Liver (tissue), 9 donors: Measurements from ENCODE around the gene SUGCT. TPM values are rescaled to one million over a fixed set of nuclear protein-coding genes. Genes with fewer than 3 reads are reported as not detected.

Experiments
- DNase-seq: peaks from one replicate; pipeline ENCODE4 v3.0.0-alpha.2; 2017; ENCODE audit warnings: low spot score
- H3K27ac ChIP-seq, 2 donors: one replicate each; pipeline ENCODE4 v1.7.0; 2013; ENCODE audit warnings: inconsistent platforms in 2 of 2, low read length in 2 of 2, control low read depth in 1 of 2, low read depth in 1 of 2, mild to moderate bottlenecking in 1 of 2
- H3K27me3 ChIP-seq, 4 donors: one replicate each; pipeline versions ENCODE4 v1.6.1 to v1.7.0; 2013; ENCODE audit warnings: low read length in 3 of 4, inconsistent platforms in 1 of 4, mild to moderate bottlenecking in 1 of 4, moderate library complexity in 1 of 4; ENCODE audit not compliant: control insufficient read depth in 4 of 4, insufficient read depth in 4 of 4
- H3K36me3 ChIP-seq, 4 donors: one replicate each; pipeline versions ENCODE4 v1.6.1 to v1.7.0; 2013; ENCODE audit warnings: low read length in 3 of 4, mild to moderate bottlenecking in 3 of 4, low read depth in 1 of 4, moderate library complexity in 1 of 4; ENCODE audit not compliant: control insufficient read depth in 4 of 4, insufficient read depth in 3 of 4
- H3K4me1 ChIP-seq, 4 donors: one replicate each; pipeline versions ENCODE4 v1.6.1 to v1.7.0; 2013; ENCODE audit warnings: low read length in 3 of 4, mild to moderate bottlenecking in 3 of 4, moderate library complexity in 1 of 4; ENCODE audit not compliant: control insufficient read depth in 4 of 4, insufficient read depth in 4 of 4
- H3K4me3 ChIP-seq, 3 donors: one replicate each; pipeline versions ENCODE4 v1.6.1 to v1.7.0; 2013; ENCODE audit warnings: low read length in 3 of 3, control low read depth in 1 of 3, low read depth in 1 of 3, mild to moderate bottlenecking in 1 of 3
- H3K9ac ChIP-seq, 2 donors: one replicate each; pipeline ENCODE4 v1.7.0; 2013; ENCODE audit warnings: low read length in 2 of 2, mild to moderate bottlenecking in 2 of 2, moderate library complexity in 2 of 2, control low read depth in 1 of 2, low read depth in 1 of 2
- H3K9me3 ChIP-seq, 4 donors: one replicate each; pipeline versions ENCODE4 v1.6.1 to v1.7.0; 2013; ENCODE audit warnings: low read length in 3 of 4; ENCODE audit not compliant: control insufficient read depth in 4 of 4
- ATF3 ChIP-seq: IDR thresholded peaks from 2 replicates; pipeline ENCODE4 v1.6.1; 2016; ENCODE audit warnings: antibody characterized with exemption
- CTCF ChIP-seq: fragments of 150-350 bp; IDR thresholded peaks from 2 replicates; pipeline ENCODE4 v1.5.1; 2017; ENCODE audit warnings: improper control_type of control experiment, low read depth, low read length; ENCODE audit not compliant: missing input control
- EGR1 ChIP-seq, 2 donors: IDR thresholded peaks; 2 replicates each; pipeline ENCODE4 v1.6.1; 2016 to 2018; ENCODE audit warnings: antibody characterized with exemption in 2 of 2, low read depth in 2 of 2
- FOXA1 ChIP-seq: IDR thresholded peaks from 2 replicates; pipeline ENCODE4 v1.6.1; 2016; ENCODE audit warnings: antibody characterized with exemption
- FOXA2 ChIP-seq: IDR thresholded peaks from 2 replicates; pipeline ENCODE4 v1.6.1; 2016; ENCODE audit warnings: antibody characterized with exemption
- GABPA ChIP-seq, 2 donors: IDR thresholded peaks in 1 of 2; conservative IDR thresholded peaks in 1 of 2; 2 replicates each; pipeline ENCODE4 v1.6.1; 2016; ENCODE audit warnings: antibody characterized with exemption in 2 of 2, mild to moderate bottlenecking in 1 of 2, moderate library complexity in 1 of 2
- HNF4A ChIP-seq, 2 donors: conservative IDR thresholded peaks; 2 replicates each; pipeline ENCODE4 v1.6.1; 2016; ENCODE audit warnings: antibody characterized with exemption in 2 of 2, mild to moderate bottlenecking in 2 of 2
- HNF4G ChIP-seq: IDR thresholded peaks from 2 replicates; pipeline ENCODE4 v1.6.1; 2016; ENCODE audit warnings: antibody characterized with exemption
- JUND ChIP-seq, 2 donors: IDR thresholded peaks; 2 replicates each; pipeline ENCODE4 v1.6.1; 2016; ENCODE audit warnings: antibody characterized with exemption in 2 of 2
- MAX ChIP-seq: IDR thresholded peaks from 2 replicates; pipeline ENCODE4 v1.6.1; 2016; ENCODE audit warnings: antibody characterized with exemption
- NR2F2 ChIP-seq: IDR thresholded peaks from 2 replicates; pipeline ENCODE4 v1.6.1; 2016; ENCODE audit warnings: antibody characterized with exemption
- RAD21 ChIP-seq, 2 donors: IDR thresholded peaks; 2 replicates each; pipeline ENCODE4 v1.6.1; 2016; ENCODE audit warnings: antibody characterized with exemption in 2 of 2, mild to moderate bottlenecking in 2 of 2
- RXRA ChIP-seq, 2 donors: IDR thresholded peaks; 2 replicates each; pipeline ENCODE4 v1.6.1; 2017 to 2018; ENCODE audit warnings: antibody characterized with exemption in 2 of 2, mild to moderate bottlenecking in 1 of 2
- SP1 ChIP-seq: IDR thresholded peaks from 2 replicates; pipeline ENCODE4 v1.6.1; 2018; ENCODE audit warnings: antibody characterized with exemption, mild to moderate bottlenecking
- TAF1 ChIP-seq: conservative IDR thresholded peaks from 2 replicates; pipeline ENCODE4 v1.6.1; 2016; ENCODE audit warnings: antibody characterized with exemption, mild to moderate bottlenecking
- YY1 ChIP-seq: IDR thresholded peaks from 2 replicates; pipeline ENCODE4 v1.6.1; 2016; ENCODE audit warnings: antibody characterized with exemption, mild to moderate bottlenecking
- WGBS: extraction: QIAGEN DNeasy Blood & Tissue Kit; methylation state at CpG from one replicate; pipeline ENCODE4 v1.1.7; 2013; 5-methylcytosine and 5-hydroxymethylcytosine counted together
- polyA plus RNA-seq, 2 donors: library from polyadenylated mRNA; stranded (reverse) in 1 of 2; unstranded in 1 of 2; fragments of 200-250 nt in 1 of 2; fragments of >200 nt in 1 of 2; fragmentation: Nextera tagmentation in 1 of 2; extraction: Ambion mirVana in 1 of 2; gene quantifications; one replicate each; pipeline versions ENCODE4 v1.2.1 to v1.2.3, GENCODE V29; 2013 to 2015
- total RNA-seq, 2 donors: library from RNA; depleted of rRNA; stranded (reverse); fragments of >200 nt; gene quantifications; one replicate each; pipeline ENCODE4 v1.2.3, GENCODE V29; 2014
- TF ChIP-seq, protein P1 (sequence below): IDR thresholded peaks from 2 replicates; pipeline ENCODE4 v1.6.1; 2016; ENCODE audit warnings: antibody characterized with exemption
- TF ChIP-seq, protein P2 (sequence below): IDR thresholded peaks from 2 replicates; pipeline ENCODE4 v1.6.1; 2016; ENCODE audit warnings: antibody characterized with exemption, mild to moderate bottlenecking
- donor health status: healthy.
- donor health status: healthy.
- donor health status: healthy.
- donor health status: healthy.
- donor health status: healthy.

The SUGCT gene
- total and polyA plus RNA-seq, 4 donors, result 6.2 to 11.9 (median 9.9) TPM

DNA sequence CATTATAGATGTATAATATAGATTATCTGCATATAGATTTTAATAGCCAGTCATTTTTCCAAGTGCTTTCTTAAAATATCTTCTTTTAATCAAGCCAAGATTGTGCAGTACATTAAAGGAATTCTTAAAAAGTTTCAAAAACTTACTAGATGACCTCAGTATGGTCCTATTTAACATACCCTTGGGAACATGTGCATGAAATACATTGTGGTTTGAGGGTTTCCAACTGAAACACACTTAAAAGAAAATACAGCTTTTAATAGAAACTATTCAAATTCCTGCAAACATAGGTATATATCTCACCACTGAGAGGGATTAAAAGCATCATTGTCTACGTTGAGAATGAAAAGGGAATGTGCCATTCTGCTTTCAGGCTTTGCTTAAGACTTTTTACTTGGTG is 364.9 kb downstream of the SUGCT start:
- 89% methylated on average over 1 of the region's 1 CpG for WGBS
- Histone ChIP-seq H3K4me3 (no peak overlapping the region), H3K4me1 (no peaks in the 10 kb centered on the region), H3K27ac (no peak overlapping the region), H3K36me3 (no peaks in the 10 kb centered on the region), H3K9ac (no peak overlapping the region), H3K27me3 (no peaks in the 10 kb centered on the region), H3K9me3 (no peaks in the 10 kb centered on the region)
- no peak for DNase-seq
- TF ChIP-seq CTCF, result no peak
- TF ChIP-seq RXRA (IDR thresholded peaks at IDR 0.05), result no peak
- TF ChIP-seq, protein P1, sequence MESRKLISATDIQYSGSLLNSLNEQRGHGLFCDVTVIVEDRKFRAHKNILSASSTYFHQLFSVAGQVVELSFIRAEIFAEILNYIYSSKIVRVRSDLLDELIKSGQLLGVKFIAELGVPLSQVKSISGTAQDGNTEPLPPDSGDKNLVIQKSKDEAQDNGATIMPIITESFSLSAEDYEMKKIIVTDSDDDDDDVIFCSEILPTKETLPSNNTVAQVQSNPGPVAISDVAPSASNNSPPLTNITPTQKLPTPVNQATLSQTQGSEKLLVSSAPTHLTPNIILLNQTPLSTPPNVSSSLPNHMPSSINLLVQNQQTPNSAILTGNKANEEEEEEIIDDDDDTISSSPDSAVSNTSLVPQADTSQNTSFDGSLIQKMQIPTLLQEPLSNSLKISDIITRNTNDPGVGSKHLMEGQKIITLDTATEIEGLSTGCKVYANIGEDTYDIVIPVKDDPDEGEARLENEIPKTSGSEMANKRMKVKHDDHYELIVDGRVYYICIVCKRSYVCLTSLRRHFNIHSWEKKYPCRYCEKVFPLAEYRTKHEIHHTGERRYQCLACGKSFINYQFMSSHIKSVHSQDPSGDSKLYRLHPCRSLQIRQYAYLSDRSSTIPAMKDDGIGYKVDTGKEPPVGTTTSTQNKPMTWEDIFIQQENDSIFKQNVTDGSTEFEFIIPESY, result no peak
- TF ChIP-seq EGR1 (IDR thresholded peaks at IDR 0.05; ENCODE audit: low read depth in 2 of 2), result no peak
- no peak for TF ChIP-seq FOXA1
- TF ChIP-seq GABPA (IDR thresholded peaks at IDR 0.05 in 1 of 2, conservative IDR thresholded peaks at IDR 0.05 in 1 of 2), result no peak
- TF ChIP-seq ATF3, result no peak
- TF ChIP-seq YY1, result no peak
- TF ChIP-seq MAX, result no peak
- no peak for TF ChIP-seq RAD21 (IDR thresholded peaks at IDR 0.05)

DNA sequence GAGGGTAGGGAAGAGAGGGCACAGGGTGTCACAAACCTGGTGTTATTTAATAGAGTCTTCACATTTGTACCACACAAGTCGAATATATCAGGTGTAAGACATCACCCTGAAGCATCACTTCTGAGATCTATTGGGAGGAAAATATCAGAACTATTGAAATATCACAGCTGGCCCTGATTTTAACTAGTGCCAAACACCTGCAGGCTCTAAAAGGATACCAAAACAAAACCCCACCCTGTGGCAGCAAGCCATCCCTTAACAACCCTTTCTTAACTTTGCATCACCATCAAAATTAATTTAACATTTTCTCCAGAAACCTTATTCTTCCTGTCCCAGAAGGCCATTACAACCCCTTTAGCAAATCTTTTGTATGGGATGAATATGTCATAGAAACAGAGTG is 365.4 kb downstream of the SUGCT start:
- no peaks in the 10 kb centered on the region for H3K36me3 ChIP-seq
- no peak overlapping the region for H3K9ac ChIP-seq
- DNase-seq, result no peak
- H3K4me3 ChIP-seq, result no peak overlapping the region
- no peaks in the 10 kb centered on the region for H3K9me3 ChIP-seq
- no peak overlapping the region for H3K27ac ChIP-seq
- H3K4me1 ChIP-seq, result no peaks in the 10 kb centered on the region
- TF ChIP-seq, protein P2, sequence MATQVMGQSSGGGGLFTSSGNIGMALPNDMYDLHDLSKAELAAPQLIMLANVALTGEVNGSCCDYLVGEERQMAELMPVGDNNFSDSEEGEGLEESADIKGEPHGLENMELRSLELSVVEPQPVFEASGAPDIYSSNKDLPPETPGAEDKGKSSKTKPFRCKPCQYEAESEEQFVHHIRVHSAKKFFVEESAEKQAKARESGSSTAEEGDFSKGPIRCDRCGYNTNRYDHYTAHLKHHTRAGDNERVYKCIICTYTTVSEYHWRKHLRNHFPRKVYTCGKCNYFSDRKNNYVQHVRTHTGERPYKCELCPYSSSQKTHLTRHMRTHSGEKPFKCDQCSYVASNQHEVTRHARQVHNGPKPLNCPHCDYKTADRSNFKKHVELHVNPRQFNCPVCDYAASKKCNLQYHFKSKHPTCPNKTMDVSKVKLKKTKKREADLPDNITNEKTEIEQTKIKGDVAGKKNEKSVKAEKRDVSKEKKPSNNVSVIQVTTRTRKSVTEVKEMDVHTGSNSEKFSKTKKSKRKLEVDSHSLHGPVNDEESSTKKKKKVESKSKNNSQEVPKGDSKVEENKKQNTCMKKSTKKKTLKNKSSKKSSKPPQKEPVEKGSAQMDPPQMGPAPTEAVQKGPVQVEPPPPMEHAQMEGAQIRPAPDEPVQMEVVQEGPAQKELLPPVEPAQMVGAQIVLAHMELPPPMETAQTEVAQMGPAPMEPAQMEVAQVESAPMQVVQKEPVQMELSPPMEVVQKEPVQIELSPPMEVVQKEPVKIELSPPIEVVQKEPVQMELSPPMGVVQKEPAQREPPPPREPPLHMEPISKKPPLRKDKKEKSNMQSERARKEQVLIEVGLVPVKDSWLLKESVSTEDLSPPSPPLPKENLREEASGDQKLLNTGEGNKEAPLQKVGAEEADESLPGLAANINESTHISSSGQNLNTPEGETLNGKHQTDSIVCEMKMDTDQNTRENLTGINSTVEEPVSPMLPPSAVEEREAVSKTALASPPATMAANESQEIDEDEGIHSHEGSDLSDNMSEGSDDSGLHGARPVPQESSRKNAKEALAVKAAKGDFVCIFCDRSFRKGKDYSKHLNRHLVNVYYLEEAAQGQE, result no peak
- TF ChIP-seq RXRA (IDR thresholded peaks at IDR 0.05) (no peak), HNF4A (conservative IDR thresholded peaks at IDR 0.05) (no peak), FOXA2 (no peak), NR2F2 (no peak), HNF4G (no peak), RAD21 (IDR thresholded peaks at IDR 0.05) (no peak), SP1 (no peak), MAX (no peak), TAF1 (no peak), CTCF (no peak), ATF3 (no peak), JUND (IDR thresholded peaks at IDR 0.05) (no peak), EGR1 (IDR thresholded peaks at IDR 0.05; ENCODE audit: low read depth in 2 of 2) (no peak), FOXA1 (no peak)
- TF ChIP-seq, protein P1, result no peak
- no peaks in the 10 kb centered on the region for H3K27me3 ChIP-seq
- WGBS, result 88% methylated on average over 1 of the region's 1 CpG
